OCI-LY3 (cell line): ENCODE measurements around the gene MOCS2.

Experiments
- CTCF ChIP-seq: fragments of 200-600, 300-600 bp; sonication (generic); IDR thresholded peaks from 2 replicates; pipeline ENCODE4 v1.5.1; 2014; ENCODE audit warnings: antibody characterized with exemption, low read length, low read depth
- EZH2phosphoT487 ChIP-seq: fragments of 200-600 bp; shearing (Covaris generic); IDR thresholded peaks from 2 replicates; pipeline ENCODE4 v1.6.1; 2018; ENCODE audit warnings: antibody characterized with exemption, mixed run types, low read depth

GRCh38 chr5:53068291-53068836 lies 41.2 kb downstream of the MOCS2 start:
- TF ChIP-seq CTCF, result no peak
- TF ChIP-seq EZH2phosphoT487, result no peak
